Measurements from ENCODE around the gene TP73. TPM values are rescaled to one million over a fixed set of nuclear protein-coding genes. Genes with fewer than 3 reads are reported as not detected.

The TP73 gene
- total RNA-seq, 1 experiment from 2014 or later = 19.2 TPM

DNA sequence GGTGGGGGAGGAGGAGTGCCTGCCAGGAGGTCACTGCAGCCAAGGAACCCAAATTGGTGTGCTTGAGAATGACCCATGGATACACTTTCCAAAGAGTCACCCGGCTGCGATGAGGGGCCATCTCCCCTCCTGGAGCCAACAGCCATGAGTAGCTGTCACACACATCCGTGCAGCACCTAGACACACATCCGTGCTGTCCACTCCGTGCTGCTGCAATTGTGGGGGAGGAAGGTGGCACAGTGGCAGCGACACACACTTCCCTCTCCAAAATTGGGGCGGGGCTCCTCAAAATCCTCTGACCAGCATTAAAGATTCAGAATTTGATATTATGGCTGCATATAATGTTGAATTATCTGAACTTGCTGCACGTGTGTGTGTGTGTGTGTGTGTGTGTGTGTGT, 15.8 kb downstream of the TP73 start:
- BruUV-seq (replicated peaks) = no TSS peak
- CTCF ChIA-PET = no interaction called here
- no peak overlapping the region for H3K4me3 ChIP-seq (replicated peaks in 1 of 2; ENCODE audit: low read depth in 1 of 2, low read length in 2 of 2)
- RAD21 ChIA-PET (ENCODE audit: low non-redundant PET in 1 of 2, low total read pairs in 2 of 2, uncharacterized antibody in 2 of 2, unreplicated experiment in 2 of 2) = no interaction called here
- DNase-seq (ENCODE audit: low read depth, low spot score) (no peak), ATAC-seq (no peak)
- no peaks in the 10 kb centered on the region for H3K9me2 ChIP-seq (ENCODE audit: insufficient read depth)
- no peaks in the 10 kb centered on the region for H3K36me3 ChIP-seq (ENCODE audit: control insufficient read depth in 1 of 2, insufficient read depth in 2 of 2, low read length in 2 of 2)
- H3K9me3 ChIP-seq (ENCODE audit: control insufficient read depth in 1 of 2, insufficient read depth in 1 of 2, low read depth in 1 of 2, low read length in 2 of 2) = no peaks in the 10 kb centered on the region
- no peak overlapping the region for H3K9ac ChIP-seq (ENCODE audit: low read length)
- TF ChIP-seq JUND (IDR thresholded peaks at IDR 0.05) = no peak
- no peak for TF ChIP-seq POLR2AphosphoS5 (IDR thresholded peaks at IDR 0.05; ENCODE audit: low read depth, low read length)
- no peak for TF ChIP-seq EGR1 (IDR thresholded peaks at IDR 0.05; ENCODE audit: low read depth)
- no peak for TF ChIP-seq RAD21 (IDR thresholded peaks at IDR 0.05; ENCODE audit: low read depth)
- TF ChIP-seq ZNF274 (IDR thresholded peaks at IDR 0.05; ENCODE audit: low read depth, low read length) = no peak
- TF ChIP-seq SRF (IDR thresholded peaks at IDR 0.05; ENCODE audit: low read depth) = no peak
- TF ChIP-seq, protein P1, sequence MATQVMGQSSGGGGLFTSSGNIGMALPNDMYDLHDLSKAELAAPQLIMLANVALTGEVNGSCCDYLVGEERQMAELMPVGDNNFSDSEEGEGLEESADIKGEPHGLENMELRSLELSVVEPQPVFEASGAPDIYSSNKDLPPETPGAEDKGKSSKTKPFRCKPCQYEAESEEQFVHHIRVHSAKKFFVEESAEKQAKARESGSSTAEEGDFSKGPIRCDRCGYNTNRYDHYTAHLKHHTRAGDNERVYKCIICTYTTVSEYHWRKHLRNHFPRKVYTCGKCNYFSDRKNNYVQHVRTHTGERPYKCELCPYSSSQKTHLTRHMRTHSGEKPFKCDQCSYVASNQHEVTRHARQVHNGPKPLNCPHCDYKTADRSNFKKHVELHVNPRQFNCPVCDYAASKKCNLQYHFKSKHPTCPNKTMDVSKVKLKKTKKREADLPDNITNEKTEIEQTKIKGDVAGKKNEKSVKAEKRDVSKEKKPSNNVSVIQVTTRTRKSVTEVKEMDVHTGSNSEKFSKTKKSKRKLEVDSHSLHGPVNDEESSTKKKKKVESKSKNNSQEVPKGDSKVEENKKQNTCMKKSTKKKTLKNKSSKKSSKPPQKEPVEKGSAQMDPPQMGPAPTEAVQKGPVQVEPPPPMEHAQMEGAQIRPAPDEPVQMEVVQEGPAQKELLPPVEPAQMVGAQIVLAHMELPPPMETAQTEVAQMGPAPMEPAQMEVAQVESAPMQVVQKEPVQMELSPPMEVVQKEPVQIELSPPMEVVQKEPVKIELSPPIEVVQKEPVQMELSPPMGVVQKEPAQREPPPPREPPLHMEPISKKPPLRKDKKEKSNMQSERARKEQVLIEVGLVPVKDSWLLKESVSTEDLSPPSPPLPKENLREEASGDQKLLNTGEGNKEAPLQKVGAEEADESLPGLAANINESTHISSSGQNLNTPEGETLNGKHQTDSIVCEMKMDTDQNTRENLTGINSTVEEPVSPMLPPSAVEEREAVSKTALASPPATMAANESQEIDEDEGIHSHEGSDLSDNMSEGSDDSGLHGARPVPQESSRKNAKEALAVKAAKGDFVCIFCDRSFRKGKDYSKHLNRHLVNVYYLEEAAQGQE (IDR thresholded peaks at IDR 0.05; ENCODE audit: low read depth) = no peak
- TF ChIP-seq, protein P2, sequence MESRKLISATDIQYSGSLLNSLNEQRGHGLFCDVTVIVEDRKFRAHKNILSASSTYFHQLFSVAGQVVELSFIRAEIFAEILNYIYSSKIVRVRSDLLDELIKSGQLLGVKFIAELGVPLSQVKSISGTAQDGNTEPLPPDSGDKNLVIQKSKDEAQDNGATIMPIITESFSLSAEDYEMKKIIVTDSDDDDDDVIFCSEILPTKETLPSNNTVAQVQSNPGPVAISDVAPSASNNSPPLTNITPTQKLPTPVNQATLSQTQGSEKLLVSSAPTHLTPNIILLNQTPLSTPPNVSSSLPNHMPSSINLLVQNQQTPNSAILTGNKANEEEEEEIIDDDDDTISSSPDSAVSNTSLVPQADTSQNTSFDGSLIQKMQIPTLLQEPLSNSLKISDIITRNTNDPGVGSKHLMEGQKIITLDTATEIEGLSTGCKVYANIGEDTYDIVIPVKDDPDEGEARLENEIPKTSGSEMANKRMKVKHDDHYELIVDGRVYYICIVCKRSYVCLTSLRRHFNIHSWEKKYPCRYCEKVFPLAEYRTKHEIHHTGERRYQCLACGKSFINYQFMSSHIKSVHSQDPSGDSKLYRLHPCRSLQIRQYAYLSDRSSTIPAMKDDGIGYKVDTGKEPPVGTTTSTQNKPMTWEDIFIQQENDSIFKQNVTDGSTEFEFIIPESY (IDR thresholded peaks at IDR 0.05; ENCODE audit: extremely low read depth, insufficient replicate concordance, low read length) = no peak
- TF ChIP-seq, protein P3, sequence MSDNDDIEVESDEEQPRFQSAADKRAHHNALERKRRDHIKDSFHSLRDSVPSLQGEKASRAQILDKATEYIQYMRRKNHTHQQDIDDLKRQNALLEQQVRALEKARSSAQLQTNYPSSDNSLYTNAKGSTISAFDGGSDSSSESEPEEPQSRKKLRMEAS (IDR thresholded peaks at IDR 0.05) = no peak
- no peak for TF ChIP-seq CBX3 (IDR thresholded peaks at IDR 0.05; ENCODE audit: low read depth)
- TF ChIP-seq SP1 (IDR thresholded peaks at IDR 0.05; ENCODE audit: low read depth) = no peak
- TF ChIP-seq ELF1 (IDR thresholded peaks at IDR 0.05; ENCODE audit: borderline replicate concordance, low read depth) = no peak
- TF ChIP-seq, protein P4, sequence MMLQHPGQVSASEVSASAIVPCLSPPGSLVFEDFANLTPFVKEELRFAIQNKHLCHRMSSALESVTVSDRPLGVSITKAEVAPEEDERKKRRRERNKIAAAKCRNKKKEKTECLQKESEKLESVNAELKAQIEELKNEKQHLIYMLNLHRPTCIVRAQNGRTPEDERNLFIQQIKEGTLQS (IDR thresholded peaks at IDR 0.05) = no peak
- TF ChIP-seq TCF7L2 (IDR thresholded peaks at IDR 0.05; ENCODE audit: borderline replicate concordance, extremely low read depth, insufficient read depth, insufficient read length) = no peak
- no peak for TF ChIP-seq EZH2phosphoT487 (IDR thresholded peaks at IDR 0.05; ENCODE audit: borderline replicate concordance)
- intact Hi-C loops (cut with micrococcal nuclease) = loop anchor here (5.0 kb wide), 1 partner anchor 234 kb away; the partner anchor contains the start of gene C1orf174
- H3K27me3 ChIP-seq (ENCODE audit: insufficient read depth, low read length) = no peaks in the 10 kb centered on the region
- H3K4me2 ChIP-seq (ENCODE audit: low read length) = peak overlapping the region; percentile 63
- no peaks in the 10 kb centered on the region for H4K20me1 ChIP-seq (ENCODE audit: insufficient read depth)
- peaks cover 24 to 52% of the 10 kb centered on the region in 2 experiments for H3K4me1 ChIP-seq (ENCODE audit: control insufficient read depth in 1 of 2, insufficient read depth in 2 of 2, low read length in 2 of 2)
- H3K79me2 ChIP-seq (ENCODE audit: insufficient read depth, low read length) = peaks cover 60% of the 10 kb centered on the region; the same call in 1 of the 2 replicates
- no peak overlapping the region for H3K27ac ChIP-seq (ENCODE audit: low read depth, low read length)
- H2AFZ ChIP-seq (ENCODE audit: low read depth, low read length, poor library complexity, severe bottlenecking) = no peak overlapping the region
- POLR2A ChIA-PET = no interaction called here
